ENCODE data around the gene SNRNP27. TPM values are rescaled to one million over a fixed set of nuclear protein-coding genes. Genes with fewer than 3 reads are reported as not detected.
"Not testable (repeated sequence)": the region's sequence is repeated elsewhere in the genome, so short reads cannot be mapped to it uniquely, and the experiment has no call there.

SNRNP27 gene
- total RNA-seq, 1 experiment from 2014 or later: 61.7 TPM

DNA sequence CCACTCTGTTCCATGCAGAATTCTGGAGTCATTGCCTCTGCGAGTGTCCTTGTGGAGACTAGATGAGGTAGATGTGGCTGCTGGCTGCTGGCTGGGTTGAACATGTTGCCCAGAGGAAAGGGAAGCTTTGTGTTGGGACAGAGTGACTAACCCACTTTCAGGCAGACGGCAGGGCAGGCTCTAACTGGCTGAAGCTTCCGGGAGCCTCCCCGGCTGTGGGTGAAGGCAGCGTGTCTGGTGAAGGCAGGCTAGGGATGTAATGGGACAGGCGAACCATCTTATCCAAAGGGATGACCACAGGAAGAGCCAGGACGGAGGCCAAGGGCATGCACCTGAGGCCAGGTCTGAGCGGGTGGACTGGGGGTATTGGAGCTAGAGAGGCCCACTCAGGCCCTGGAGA lies 51.7 kb downstream of the SNRNP27 start:
- peak; percentile 74 for DNase-seq (ENCODE audit: low read depth)

DNA sequence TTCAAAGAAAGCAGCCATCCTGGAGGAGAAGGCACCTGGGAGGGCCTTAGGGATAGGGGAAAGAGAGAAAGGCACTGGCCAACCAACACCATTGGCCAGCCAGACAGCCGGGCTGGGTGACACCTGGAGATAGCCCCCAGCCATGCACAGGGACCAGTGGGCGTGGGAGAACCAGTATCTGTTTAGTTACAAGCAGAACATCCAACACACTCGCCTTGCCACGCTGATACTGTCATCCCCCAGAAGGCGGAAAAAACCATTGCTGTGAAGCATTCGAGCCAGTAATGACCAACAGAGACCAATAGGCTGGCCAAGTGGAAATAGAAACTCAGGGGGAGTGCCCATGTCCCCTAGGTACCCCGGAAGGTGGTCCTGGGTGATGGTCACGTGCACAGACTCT lies 52.2 kb downstream of the SNRNP27 start:
- DNase-seq (ENCODE audit: low read depth): no peak

DNA sequence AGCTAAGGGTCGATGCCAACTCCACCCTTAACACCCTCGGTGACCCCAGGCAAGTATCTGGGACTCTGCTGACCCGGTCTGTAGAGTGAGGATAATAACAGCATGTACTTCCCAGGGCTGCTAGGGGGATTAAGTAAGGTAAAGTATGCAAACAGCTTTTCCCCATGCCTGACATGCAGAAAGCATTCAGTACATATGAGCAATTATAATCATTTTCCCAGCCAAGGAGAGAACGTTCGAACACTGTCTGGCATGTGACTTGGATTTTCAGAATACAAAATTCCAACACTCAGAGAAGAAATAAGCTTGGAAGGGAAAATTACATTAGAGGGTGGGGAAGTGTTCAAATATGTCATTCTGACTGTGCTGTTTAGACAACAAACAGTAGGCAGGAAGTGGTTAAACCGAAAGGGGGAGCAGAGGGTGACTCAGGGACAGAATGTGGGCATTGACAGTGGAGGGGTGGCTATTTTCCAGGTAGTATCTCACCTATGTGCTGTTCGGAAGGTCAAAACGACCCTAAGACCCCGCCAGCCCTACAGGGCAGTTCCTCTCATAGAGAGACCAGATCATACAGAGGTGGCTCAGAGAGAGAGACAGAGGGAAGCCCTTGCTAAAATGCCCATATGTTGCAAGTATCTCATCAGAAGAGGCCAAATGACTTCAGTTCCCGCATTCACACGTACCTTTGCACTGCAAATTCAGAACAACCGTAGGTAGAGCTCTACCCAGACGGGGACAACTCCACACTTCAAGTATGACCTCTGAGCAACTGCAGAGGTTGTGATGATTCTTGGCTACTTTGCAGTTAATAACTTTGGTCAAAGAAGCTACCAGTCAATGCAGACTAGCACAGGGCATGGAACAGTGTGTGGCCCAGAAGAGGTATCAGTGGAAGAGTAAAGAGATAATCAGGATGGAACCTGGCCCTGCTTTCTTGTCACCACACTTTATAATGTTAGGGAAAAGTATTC lies 52.9 kb downstream of the SNRNP27 start:
- DNase-seq (ENCODE audit: low read depth): peak; percentile 85

DNA sequence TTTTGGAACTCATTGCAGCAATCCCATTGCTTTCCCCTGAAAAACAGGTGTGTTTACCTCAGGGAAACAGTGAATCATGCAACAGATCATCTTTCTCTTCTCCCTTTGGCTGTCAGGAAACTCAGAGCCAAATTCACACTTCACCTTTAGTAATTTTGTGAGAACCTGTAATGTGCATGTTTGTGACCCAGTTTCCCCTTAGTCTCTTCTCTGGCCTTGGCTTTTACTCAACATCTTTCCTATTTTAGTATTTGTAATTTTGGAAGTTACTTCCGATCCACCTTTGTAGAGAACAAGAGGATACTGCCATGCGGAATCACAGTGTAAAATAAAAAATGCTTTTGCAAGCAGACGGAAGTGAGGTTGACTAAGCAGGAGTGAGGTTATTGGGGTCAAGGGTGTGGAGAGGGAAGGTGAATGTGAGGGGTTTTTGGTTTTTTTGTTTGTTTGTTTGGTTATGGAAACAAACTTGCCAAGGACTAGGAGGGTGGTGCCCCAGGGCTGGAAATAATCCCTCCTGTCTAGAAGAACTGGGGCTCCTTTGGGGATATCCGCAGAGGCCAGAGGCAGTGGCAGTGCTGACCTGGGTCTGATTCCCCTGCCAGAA lies 53.7 kb downstream of the SNRNP27 start:
- no peak for DNase-seq (ENCODE audit: low read depth)

DNA sequence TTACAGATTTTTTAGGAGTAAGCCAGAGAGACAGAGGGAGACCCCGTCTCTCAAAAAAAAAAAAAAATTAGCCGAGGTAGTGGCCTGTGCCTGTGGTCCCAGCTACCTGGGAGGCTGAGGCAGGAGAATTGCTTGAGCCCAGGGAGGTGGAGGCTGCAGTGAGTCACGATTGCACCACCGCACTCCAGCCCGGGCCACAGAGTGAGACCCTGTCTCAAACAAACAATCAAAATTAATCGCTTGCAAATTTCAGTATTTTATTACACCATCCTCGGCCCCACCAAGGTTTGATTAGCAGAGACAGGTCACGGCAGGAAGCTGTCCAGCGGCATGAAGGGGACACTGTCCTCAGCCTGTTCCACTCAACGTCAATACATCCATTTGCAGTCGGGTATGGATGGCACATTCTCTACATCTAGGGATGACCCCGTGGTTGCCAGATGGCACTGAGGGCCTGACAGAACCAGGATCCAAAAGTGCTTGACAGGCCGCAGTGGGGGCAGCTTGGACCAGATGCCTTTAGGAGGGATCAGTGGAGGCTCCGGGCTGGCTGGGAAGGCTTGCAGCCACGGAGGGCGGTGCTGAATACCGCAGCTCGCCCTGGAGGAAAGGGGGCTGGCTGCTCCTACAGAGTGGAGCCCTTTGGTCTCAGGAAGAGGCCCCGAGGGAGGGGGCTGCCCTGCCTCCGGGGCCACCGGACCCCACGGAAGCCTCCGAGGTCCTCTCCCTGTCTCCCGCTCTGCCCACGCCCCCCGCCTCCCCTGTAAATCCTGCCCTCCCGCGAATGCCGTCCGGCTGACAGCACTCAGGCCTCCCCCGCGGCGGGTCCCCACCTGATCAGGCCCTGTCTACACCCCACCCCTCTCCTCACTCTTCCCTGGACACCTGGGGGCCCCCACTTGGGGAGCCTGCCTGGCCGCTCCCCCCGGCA lies 54.5 kb downstream of the SNRNP27 start:
- DNase-seq (ENCODE audit: low read depth): no peak

DNA sequence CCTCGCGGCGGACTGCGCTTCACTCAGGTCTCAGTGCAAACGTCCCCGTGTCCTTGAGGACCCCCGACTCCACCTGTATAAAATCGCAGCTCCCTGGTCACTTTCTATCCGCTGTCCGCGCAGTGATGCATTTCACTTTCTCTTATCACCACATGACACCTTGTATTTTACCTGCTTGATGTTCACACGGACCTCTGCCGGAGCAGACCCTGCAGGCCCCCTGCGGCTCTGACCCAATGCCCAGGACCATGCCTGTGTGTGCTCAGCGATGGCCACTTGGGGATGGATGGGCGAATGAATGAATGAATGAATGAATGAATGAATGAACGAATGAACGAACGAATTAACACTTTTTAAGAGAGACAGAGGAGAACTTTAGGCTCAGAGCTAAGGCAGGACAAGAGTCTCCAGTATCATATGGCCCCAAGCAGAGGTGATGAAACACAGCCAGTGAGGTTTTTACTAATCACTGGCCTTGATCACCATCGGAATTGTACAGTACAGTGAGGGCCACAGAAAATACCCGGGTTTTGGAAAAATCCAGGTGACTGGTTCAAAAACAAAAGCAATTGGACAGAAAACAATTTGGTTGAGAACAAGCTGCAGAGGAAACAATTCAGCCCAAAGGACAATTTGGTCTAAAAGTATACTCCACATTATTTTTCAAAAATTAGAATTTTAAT lies 55.3 kb downstream of the SNRNP27 start:
- no peak for DNase-seq (ENCODE audit: low read depth)

DNA sequence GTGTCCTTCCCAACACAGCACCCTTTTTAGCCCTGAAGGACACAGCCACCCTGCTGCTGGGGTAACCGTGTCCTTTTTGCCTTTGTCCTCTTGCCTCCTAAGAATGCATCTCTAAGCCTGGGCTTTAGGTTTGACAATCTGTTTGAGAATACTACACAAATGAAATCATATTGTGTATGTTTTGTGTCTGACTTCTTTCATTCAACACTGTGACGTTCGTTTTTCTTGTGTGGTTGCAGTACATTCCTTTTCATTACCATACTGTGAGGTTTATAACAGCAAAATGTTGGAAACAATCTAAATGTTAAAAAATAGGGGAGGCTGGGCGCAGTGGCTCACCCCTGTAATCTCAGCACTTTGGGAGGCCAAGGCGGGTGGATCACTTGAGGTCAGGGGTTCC lies 56.5 kb downstream of the SNRNP27 start:
- DNase-seq (ENCODE audit: low read depth): no peak

DNA sequence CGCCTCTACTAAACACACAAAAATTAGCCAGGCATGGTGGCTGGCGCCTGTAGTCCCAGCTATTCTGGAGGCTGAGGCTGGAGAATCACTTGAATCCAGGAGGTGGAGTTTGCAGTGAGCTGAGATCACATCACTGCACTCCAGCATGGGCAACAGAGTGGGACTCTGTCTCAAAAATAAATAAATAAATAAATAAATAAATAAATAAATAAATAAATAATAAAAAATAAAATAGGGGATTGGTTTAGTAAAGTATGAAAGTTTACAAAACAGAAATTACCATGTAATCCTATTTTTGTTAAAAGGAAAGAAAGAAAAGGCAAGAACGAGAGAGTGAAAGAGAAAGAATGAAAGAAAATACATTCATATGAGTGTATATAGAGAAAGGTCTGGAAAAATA lies 56.9 kb downstream of the SNRNP27 start:
- DNase-seq (ENCODE audit: low read depth): not testable (repeated sequence)

DNA sequence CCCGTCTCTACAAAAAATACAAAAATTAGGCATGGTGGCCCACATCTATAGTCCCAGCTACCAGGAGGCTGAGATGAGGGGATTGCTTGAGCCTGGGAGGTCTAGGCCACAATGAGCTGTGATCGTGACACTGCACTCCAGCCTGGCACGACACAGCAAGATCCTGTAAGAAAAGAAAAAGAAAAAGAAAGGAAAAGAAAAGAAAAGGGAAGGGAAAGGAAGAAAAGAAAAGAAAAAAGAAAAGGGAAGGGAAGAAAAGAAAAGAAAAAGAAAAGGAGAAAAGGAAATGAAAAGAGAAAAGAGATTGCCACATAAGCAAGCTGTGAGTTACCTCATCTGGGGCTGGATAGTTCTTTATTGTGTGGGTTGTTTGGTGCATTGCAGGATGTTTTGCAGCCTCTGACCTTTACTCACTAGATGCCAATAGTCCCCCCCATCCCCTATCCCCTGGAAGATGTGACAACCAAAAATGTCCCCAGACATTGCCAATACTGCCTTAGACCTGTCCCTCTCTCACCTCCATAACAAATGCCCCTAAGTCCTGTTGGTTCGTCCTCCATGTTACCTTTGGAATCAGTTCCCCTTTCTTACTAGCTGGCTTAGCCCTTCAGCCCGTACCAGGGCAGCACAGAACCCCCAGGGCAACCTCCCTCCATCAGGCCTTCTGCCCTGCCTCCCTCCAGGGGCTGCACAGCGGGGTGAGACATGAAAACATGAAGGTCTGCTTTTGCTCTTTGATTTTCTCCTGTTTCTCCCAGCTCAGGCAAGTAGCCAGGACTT lies 58.8 kb downstream of the SNRNP27 start:
- no peak for DNase-seq (ENCODE audit: low read depth)

DNA sequence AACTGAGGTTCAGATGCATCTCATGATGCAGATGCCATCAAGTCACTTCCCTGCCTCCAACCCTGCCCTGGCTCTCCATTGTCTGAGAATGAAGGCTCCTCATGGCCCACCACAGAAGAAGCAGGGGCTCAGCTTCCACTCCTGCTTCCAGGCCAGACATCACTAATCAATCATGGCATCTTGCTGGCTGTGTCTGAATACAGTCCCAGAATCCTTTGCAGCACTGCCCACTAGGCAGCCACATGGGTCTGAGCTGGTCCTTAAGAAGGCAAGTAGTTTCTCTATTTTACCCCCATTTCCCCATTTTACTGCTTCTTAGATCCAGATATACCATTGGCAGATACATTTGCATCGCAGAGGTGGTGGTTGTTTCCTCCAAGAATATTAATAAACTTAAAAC lies 60.3 kb downstream of the SNRNP27 start:
- no peak for DNase-seq (ENCODE audit: low read depth)

Small RNA genes lying within 50 kb of the gene (small RNA-seq; reads per million reads assigned to genes)
- gene RPL23AP92: not detected

Other genes starting within 250 kb of the SNRNP27 start
- 24.6 and 36.2 TPM in 2 replicates for gene ANXA4, start 151.8 kb upstream of the SNRNP27 start, total RNA-seq (2014; rRNA removed; shearing (Covaris generic))
- gene GMCL1, start 64.3 kb upstream of the SNRNP27 start, total RNA-seq (2014; rRNA removed; shearing (Covaris generic)): 8.2 and 11.0 TPM in 2 replicates
- gene MXD1, start 21.2 kb downstream of the SNRNP27 start, total RNA-seq (2014; rRNA removed; shearing (Covaris generic)): 3.5 and 4.6 TPM in 2 replicates
- gene ASPRV1, start 67.7 kb downstream of the SNRNP27 start, total RNA-seq (2014; rRNA removed; shearing (Covaris generic)): 0.35 and 0.47 TPM in 2 replicates
- 25.2 and 80.1 TPM in 2 replicates for gene PCBP1, start 193.5 kb downstream of the SNRNP27 start, total RNA-seq (2014; rRNA removed; shearing (Covaris generic))